Common myeloid progenitor, CD34-positive (primary cell): ENCODE results near the gene C1RL.

Source experiments
- CTCF ChIA-PET: fragments of 350-600 bp; sonication (Branson Sonifier 250); formaldehyde crosslinking; loops from one replicate; lab custom pipeline; 2021; ENCODE audit warnings: antibody characterized with exemption; lab: Charles Lee
- POLR2A ChIA-PET: fragments of 350-600 bp; sonication (Branson Sonifier 250); formaldehyde crosslinking; loops from one replicate; lab custom pipeline; 2021; ENCODE audit warnings: antibody characterized with exemption; lab: Charles Lee
- DNase-seq, 3 donors: peaks; one replicate each; pipeline versions ENCODE4 v3.0.0 to v3.0.0-alpha.2; 2013
- H3K27ac ChIP-seq, 2 experiments: 1 replicate in 1 of 2; 2 replicates in 1 of 2; pipeline ENCODE4 v1.7.0; 2013; ENCODE audit warnings: inconsistent platforms in 2 of 2, low read length in 2 of 2, mild to moderate bottlenecking in 2 of 2, low read depth in 1 of 2, moderate library complexity in 1 of 2; ENCODE audit not compliant: severe bottlenecking in 2 of 2, insufficient read depth in 1 of 2, poor library complexity in 1 of 2
- H3K27me3 ChIP-seq, 5 experiments: replicated peaks in 2 of 5; 1 replicate in 3 of 5; 2 replicates in 2 of 5; pipeline versions ENCODE4 v1.6.1 to v1.7.0; 2013; ENCODE audit warnings: low read length in 4 of 5, mild to moderate bottlenecking in 2 of 5, moderate library complexity in 2 of 5, inconsistent platforms in 1 of 5; ENCODE audit not compliant: insufficient read depth in 5 of 5, control insufficient read depth in 4 of 5
- H3K36me3 ChIP-seq, 4 experiments: 1 replicate in 2 of 4; 2 replicates in 2 of 4; pipeline versions ENCODE4 v1.6.1 to v1.7.0; 2013; ENCODE audit warnings: low read length in 3 of 4, control low read depth in 1 of 4, mild to moderate bottlenecking in 1 of 4; ENCODE audit not compliant: control insufficient read depth in 4 of 4, insufficient read depth in 4 of 4
- H3K4me1 ChIP-seq, 4 experiments: 1 replicate in 3 of 4; 2 replicates in 1 of 4; pipeline versions ENCODE4 v1.6.1 to v1.7.1; 2013; ENCODE audit warnings: low read length in 3 of 4, mild to moderate bottlenecking in 3 of 4, control low read depth in 1 of 4, inconsistent platforms in 1 of 4, moderate library complexity in 1 of 4; ENCODE audit not compliant: control insufficient read depth in 4 of 4, insufficient read depth in 4 of 4; ENCODE audit errors: control extremely low read depth in 1 of 4
- H3K4me3 ChIP-seq, 7 experiments: 1 replicate in 4 of 7; 2 replicates in 3 of 7; pipeline versions ENCODE4 v1.5.1 to v1.7.0; 2013; ENCODE audit warnings: mild to moderate bottlenecking in 7 of 7, low read length in 6 of 7, moderate library complexity in 6 of 7, inconsistent platforms in 2 of 7, low read depth in 2 of 7, control low read depth in 1 of 7; ENCODE audit not compliant: insufficient read depth in 4 of 7, control insufficient read depth in 1 of 7; ENCODE audit errors: extremely low read depth in 1 of 7
- H3K9me3 ChIP-seq, 5 experiments: 1 replicate in 4 of 5; 2 replicates in 1 of 5; pipeline versions ENCODE4 v1.6.1 to v1.7.1; 2013; ENCODE audit warnings: low read length in 4 of 5, mild to moderate bottlenecking in 2 of 5, inconsistent platforms in 1 of 5, low read depth in 1 of 5, moderate library complexity in 1 of 5; ENCODE audit not compliant: control insufficient read depth in 4 of 5, insufficient read depth in 2 of 5; ENCODE audit errors: control extremely low read depth in 1 of 5
- WGBS: methylation state at CpG from one replicate; pipeline ENCODE4 v1.1.5; 2013; ENCODE audit not compliant: insufficient coverage; 5-methylcytosine and 5-hydroxymethylcytosine counted together

Gene C1RL

GRCh38 chr12:7123806-7124522 is 14.9 kb upstream of the C1RL start:
- Histone ChIP-seq H3K4me1 (peaks cover 0 to 22% (median 11%) of the 10 kb centered on the region in 4 experiments), H3K9me3 (no peaks in the 10 kb centered on the region), H3K36me3 (peaks cover 0 to 21% (median 4%) of the 10 kb centered on the region in 4 experiments), H3K27ac (no peak overlapping the region), H3K4me3 (no peak overlapping the region), H3K27me3 (no peaks in the 10 kb centered on the region)
- ChIA-PET POLR2A (no interaction called here), CTCF (interaction anchor here (0.7 to 6.1 kb wide), 4 partner anchors 12 to 870 kb away, joined by 3 to 27 read pairs (median 10); no protein-coding TSS in a partner anchor)
- WGBS = 41% methylated on average over 4 of the region's 11 CpGs
- DNase-seq = no peak

DNA sequence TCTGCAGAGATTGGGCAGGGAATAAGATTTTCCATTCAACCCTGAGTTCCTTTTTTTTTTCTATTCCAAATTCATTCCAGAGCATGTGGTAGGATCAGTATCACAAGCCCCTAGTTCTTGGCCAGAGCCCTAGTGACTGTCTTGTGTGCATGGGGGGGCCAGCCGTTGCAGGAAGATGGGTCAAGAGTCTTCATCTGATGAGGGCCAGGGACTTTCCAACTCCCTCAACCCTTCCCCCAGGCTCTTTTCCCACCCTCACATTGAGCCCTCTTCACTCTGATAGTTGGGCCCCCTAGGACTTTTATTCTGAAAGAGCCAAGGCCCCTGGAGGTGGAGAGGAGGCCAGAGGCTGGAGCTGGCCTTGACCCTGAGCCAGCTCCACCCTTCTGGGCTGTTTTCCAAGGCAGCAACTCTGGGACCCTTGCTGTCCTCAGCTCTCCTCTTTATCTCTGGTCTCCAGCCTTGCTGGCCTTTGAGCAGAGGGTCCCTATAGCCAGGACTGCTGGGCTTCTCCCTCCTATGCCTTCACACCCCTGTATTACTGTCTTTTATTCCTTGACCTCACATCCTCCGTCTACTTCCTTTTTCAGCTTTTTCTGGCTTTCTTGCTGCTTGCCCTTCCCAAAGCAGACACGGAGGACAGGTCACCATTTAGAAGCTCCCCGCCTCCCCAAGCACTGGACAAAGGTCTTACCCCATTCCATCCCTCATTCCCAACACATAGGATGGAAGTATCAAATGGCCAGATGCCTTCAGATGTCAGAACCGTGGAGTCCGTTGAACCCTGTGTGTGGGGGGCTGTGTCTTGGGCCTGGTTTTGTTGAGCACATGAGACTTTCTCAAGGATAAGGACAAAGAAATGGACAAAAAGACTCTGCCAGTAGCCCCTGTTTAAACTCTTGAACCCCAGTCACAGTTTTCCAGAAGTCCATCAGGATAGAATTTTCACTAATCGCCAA is 14.1 kb upstream of the C1RL start:
- POLR2A ChIA-PET = no interaction called here

DNA sequence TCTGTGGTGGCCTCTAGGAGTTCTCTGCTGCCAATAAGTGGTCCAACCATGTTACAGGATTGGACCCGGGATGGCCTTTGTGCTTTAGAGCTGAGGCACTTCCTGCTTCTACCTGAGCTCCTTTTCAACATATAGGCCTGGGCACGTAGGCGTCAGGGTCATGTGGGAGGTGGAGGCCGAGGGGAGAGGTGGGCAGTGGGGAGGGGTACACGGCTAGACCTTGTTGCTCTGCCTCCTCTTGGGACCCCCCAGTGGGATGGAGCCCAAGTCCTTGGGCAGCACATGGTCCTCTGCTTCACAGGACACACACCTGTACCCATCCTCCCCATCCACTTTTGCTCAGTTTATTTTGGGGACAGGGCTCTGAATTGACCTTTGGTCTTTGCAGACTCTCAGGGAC is 12.3 kb upstream of the C1RL start:
- Histone ChIP-seq H3K4me3 (no peak overlapping the region), H3K4me1 (peaks cover 0 to 20% (median 10%) of the 10 kb centered on the region in 4 experiments), H3K27me3 (no peaks in the 10 kb centered on the region), H3K9me3 (no peaks in the 10 kb centered on the region), H3K36me3 (peaks cover 2 to 39% (median 19%) of the 10 kb centered on the region in 4 experiments), H3K27ac (no peak overlapping the region)
- DNase-seq = no peak
- CTCF ChIA-PET = interaction anchor here (1.1 to 6.1 kb wide), 3 partner anchors 9 to 13 kb away, joined by 4 to 27 read pairs (median 5); partner anchors contain the start of gene C1RL
- POLR2A ChIA-PET = no interaction called here
- WGBS = 100% methylated on average over 1 of the region's 5 CpGs

More for the DNA sequence above, 14.1 kb upstream of the C1RL start:
- no peaks in the 10 kb centered on the region for H3K9me3 ChIP-seq
- WGBS = 94% methylated on average over 5 of the region's 7 CpGs
- CTCF ChIA-PET = interaction anchor here (0.7 to 6.1 kb wide), 5 partner anchors 11 to 254 kb away, joined by 3 to 27 read pairs (median 3); no protein-coding TSS in a partner anchor
- H3K27ac ChIP-seq = no peak overlapping the region
- H3K27me3 ChIP-seq = no peaks in the 10 kb centered on the region
- H3K4me3 ChIP-seq = no peak overlapping the region
- peaks cover 0 to 27% (median 7%) of the 10 kb centered on the region in 4 experiments for H3K36me3 ChIP-seq
- DNase-seq = no peak
- H3K4me1 ChIP-seq = peaks cover 0 to 20% (median 10%) of the 10 kb centered on the region in 4 experiments

DNA sequence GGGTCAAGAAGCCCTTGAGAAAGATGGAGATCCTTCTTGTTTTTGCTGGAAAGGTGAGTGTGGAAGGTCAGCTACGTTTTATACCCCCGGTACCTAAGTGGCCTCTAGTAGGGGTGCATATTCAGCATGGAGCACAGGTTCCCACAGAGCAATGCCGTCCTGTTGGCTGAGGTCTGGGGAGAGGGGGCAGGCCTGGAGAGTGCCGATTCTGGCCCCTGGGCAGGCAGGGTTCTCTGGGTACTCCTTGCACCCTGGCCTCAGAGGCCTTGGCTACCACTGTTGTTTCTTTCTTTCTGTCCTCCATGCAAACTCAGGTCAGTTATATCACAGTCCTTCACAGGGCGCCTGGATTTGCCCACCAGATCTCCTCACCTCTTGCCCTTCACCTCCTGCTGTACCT is 11.2 kb upstream of the C1RL start:
- H3K9me3 ChIP-seq = no peaks in the 10 kb centered on the region
- POLR2A ChIA-PET = no interaction called here
- H3K27ac ChIP-seq = no peak overlapping the region
- CTCF ChIA-PET = interaction anchor here (1.7 to 6.1 kb wide), 2 partner anchors 8 to 11 kb away, joined by 4 to 27 read pairs; partner anchors contain the start of gene C1RL
- H3K27me3 ChIP-seq = no peaks in the 10 kb centered on the region
- peaks cover 2 to 50% (median 29%) of the 10 kb centered on the region in 4 experiments for H3K36me3 ChIP-seq
- no peak for DNase-seq
- WGBS = 98% methylated on average over 5 of the region's 5 CpGs
- no peak overlapping the region for H3K4me3 ChIP-seq
- H3K4me1 ChIP-seq = peaks cover 0 to 20% (median 10%) of the 10 kb centered on the region in 4 experiments

DNA sequence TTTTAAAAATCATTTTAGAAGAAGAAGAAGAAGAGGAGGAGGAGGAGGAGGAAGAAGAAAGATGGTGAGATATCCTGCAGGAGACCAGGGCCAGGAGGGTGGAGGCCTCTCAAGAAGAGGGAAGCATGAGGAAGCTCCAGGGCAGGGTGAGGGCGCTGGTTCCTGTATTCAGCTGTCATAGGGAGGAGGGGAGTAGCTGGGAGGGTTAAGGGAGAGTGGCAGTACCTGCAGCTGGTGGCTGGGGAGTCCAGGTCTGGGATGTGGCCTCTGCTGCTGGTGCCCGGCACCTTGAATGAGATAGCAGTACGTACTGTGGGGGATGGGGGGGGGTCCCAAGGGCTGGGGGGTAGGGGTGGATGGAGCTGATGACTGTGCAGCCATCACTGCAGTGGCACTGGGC is 9.9 kb upstream of the C1RL start:
- CTCF ChIA-PET = interaction anchor here (1.1 to 1.8 kb wide), 2 partner anchors 9 to 22 kb away, joined by 3 to 6 read pairs; no protein-coding TSS in a partner anchor
- Histone ChIP-seq H3K27me3 (no peaks in the 10 kb centered on the region), H3K4me3 (no peak overlapping the region), H3K4me1 (peaks cover 0 to 14% (median 6%) of the 10 kb centered on the region in 4 experiments), H3K27ac (no peak overlapping the region), H3K36me3 (peaks cover 2 to 63% (median 33%) of the 10 kb centered on the region in 4 experiments), H3K9me3 (no peaks in the 10 kb centered on the region)
- DNase-seq = no peak
- POLR2A ChIA-PET = no interaction called here
- no CpG with 5 or more reads among the region's 3 CpGs for WGBS

GRCh38 chr12:7117670-7118069 is 8.7 kb upstream of the C1RL start:
- DNase-seq = no peak
- Histone ChIP-seq H3K27me3 (no peaks in the 10 kb centered on the region), H3K4me1 (peaks cover 0 to 2% (median under 1%) of the 10 kb centered on the region in 4 experiments), H3K9me3 (no peaks in the 10 kb centered on the region), H3K4me3 (no peak overlapping the region), H3K36me3 (peaks cover 2 to 65% (median 34%) of the 10 kb centered on the region in 4 experiments), H3K27ac (no peak overlapping the region)
- ChIA-PET POLR2A (no interaction called here), CTCF (interaction anchor here (1.8 kb wide), 1 partner anchor 23 kb away, joined by 6 read pairs; no protein-coding TSS in a partner anchor)
- WGBS = 100% methylated on average over 3 of the region's 3 CpGs
